ENCODE measurements around the gene PAX5.

PAX5 gene

GRCh38 chr9:36865731-36866635 lies 168.1 kb downstream of the PAX5 start:
- Histone ChIP-seq H3K4me3 (ENCODE audit: severe bottlenecking) (no peak overlapping the region), H3K27me3 (ENCODE audit: insufficient read depth, poor library complexity, severe bottlenecking) (peaks cover 3% of the 10 kb centered on the region), H3K9me3 (ENCODE audit: severe bottlenecking) (no peaks in the 10 kb centered on the region), H3K4me1 (ENCODE audit: insufficient read depth, poor library complexity, severe bottlenecking) (no peaks in the 10 kb centered on the region), H3K27ac (ENCODE audit: poor library complexity, severe bottlenecking) (no peak overlapping the region), H3K36me3 (ENCODE audit: low read depth) (no peaks in the 10 kb centered on the region)
- ATAC-seq (ENCODE audit: low read depth) (no peak), DNase-seq (ENCODE audit: low spot score) (no peak)
- no peak for TF ChIP-seq CTCF (IDR thresholded peaks at IDR 0.05; ENCODE audit: poor library complexity, severe bottlenecking)

DNA sequence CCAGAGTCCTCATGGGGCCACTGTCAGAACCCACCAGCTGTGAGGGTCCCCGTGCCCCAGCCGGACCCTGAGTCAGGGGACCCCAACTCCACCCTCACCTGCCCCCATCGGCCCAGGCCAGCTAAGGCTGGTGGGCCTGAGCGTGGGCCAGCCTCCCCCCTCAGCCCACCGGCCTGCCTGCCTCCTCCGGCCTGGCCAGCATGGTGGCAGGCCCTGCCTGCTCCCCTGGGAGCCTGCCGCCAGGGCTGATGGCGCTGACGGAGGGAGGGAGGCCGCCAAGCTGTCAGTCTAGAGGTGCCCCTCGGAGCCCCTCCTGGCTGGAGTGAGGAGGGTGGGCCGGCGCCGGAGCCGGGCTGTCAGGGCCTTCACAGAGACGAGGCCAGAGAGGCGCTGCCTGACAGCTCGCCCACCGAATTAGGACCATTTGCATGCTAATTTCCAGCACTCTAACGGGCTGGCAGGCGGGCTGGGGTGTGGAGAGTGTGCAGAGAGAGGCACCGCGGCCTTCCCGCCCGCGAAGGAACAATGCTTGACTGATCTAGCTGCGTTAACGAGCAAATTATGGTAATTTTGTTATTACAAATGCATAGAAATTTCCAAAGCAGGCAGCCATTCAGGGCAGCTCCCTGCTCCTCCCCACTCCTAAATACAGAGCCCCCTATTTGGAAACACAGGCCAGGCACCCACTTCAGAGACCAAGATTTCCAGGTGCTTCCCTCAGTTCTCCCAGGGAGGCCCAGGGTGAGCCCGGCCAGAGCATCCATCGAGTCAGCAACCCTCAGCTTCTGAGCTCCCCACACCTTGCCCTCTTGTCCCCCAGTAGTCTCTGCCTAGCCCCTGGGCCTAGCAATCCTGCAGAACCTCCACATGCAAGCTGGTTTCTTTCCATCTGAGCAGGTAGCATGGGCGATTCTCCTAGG lies 169.3 kb downstream of the PAX5 start:
- H3K4me3 ChIP-seq (ENCODE audit: severe bottlenecking), result no peak overlapping the region
- no peaks in the 10 kb centered on the region for H3K9me3 ChIP-seq (ENCODE audit: severe bottlenecking)
- TF ChIP-seq CTCF (IDR thresholded peaks at IDR 0.05; ENCODE audit: poor library complexity, severe bottlenecking), result no peak
- no peak for ATAC-seq (ENCODE audit: low read depth)
- H3K27me3 ChIP-seq (ENCODE audit: insufficient read depth, poor library complexity, severe bottlenecking), result peaks cover 3% of the 10 kb centered on the region
- DNase-seq (ENCODE audit: low spot score), result no peak
- H3K27ac ChIP-seq (ENCODE audit: poor library complexity, severe bottlenecking), result no peak overlapping the region
- peaks cover 4% of the 10 kb centered on the region for H3K4me1 ChIP-seq (ENCODE audit: insufficient read depth, poor library complexity, severe bottlenecking)
- H3K36me3 ChIP-seq (ENCODE audit: low read depth), result no peaks in the 10 kb centered on the region

- DNase-seq (ENCODE audit: low spot score), result no peak
- Histone ChIP-seq H3K27me3 (ENCODE audit: insufficient read depth, poor library complexity, severe bottlenecking) (no peaks in the 10 kb centered on the region), H3K27ac (ENCODE audit: poor library complexity, severe bottlenecking) (no peak overlapping the region), H3K9me3 (ENCODE audit: severe bottlenecking) (no peaks in the 10 kb centered on the region), H3K36me3 (ENCODE audit: low read depth) (no peaks in the 10 kb centered on the region), H3K4me1 (ENCODE audit: insufficient read depth, poor library complexity, severe bottlenecking) (peaks cover 17% of the 10 kb centered on the region), H3K4me3 (ENCODE audit: severe bottlenecking) (no peak overlapping the region)
- ATAC-seq (ENCODE audit: low read depth), result no peak
- peak; percentile 59 for TF ChIP-seq CTCF (IDR thresholded peaks at IDR 0.05; ENCODE audit: poor library complexity, severe bottlenecking)
These were observed 171.6 kb downstream of the PAX5 start for GRCh38 chr9:36862206-36863145.

DNA sequence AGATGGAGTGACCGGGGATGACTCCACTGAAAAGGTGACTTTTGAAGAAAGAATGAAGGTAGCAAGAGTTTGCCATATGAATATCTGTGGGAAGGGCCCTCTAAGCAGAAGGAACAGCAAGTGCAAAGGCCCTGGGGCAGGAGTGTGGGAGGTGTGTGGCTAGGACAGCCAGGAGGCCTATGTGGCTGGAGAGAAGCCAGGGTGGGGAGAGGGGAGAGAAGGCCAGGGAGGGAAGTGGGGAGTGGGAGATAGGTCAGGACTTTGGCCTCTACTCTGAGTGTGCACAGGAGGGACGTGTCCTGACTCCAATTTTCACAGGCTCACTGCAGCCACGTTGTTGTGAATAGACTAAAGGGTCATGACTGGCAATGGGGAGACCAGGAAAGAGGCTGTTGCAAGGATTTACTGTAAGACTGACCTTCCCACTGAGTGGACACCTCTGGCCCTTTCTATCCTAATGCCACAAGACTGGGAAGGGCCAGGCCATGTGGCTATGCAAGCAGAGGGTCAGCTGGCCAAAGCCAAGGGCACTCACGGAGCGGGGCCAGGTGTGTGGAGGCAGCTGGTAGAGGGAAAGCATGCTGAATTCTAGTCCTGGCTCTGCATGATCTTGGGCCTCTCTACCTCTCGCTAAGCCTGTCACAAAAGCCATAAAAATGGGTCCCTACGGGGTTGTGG lies 172.4 kb downstream of the PAX5 start:
- DNase-seq (ENCODE audit: low spot score) (no peak), ATAC-seq (ENCODE audit: low read depth) (no peak)
- H3K36me3 ChIP-seq (ENCODE audit: low read depth), result no peaks in the 10 kb centered on the region
- H3K9me3 ChIP-seq (ENCODE audit: severe bottlenecking), result no peaks in the 10 kb centered on the region
- TF ChIP-seq CTCF (IDR thresholded peaks at IDR 0.05; ENCODE audit: poor library complexity, severe bottlenecking), result no peak
- no peaks in the 10 kb centered on the region for H3K27me3 ChIP-seq (ENCODE audit: insufficient read depth, poor library complexity, severe bottlenecking)
- peaks cover 17% of the 10 kb centered on the region for H3K4me1 ChIP-seq (ENCODE audit: insufficient read depth, poor library complexity, severe bottlenecking)
- H3K27ac ChIP-seq (ENCODE audit: poor library complexity, severe bottlenecking), result no peak overlapping the region
- H3K4me3 ChIP-seq (ENCODE audit: severe bottlenecking), result no peak overlapping the region

Measured in RWPE2 (cell line).